GM18909 (cell line): ENCODE results near the gene TEX28.

Experiments used
- ATAC-seq: cut with Tn5 transposase; IDR thresholded peaks from one replicate; pipeline ENCODE4 v1.9.1; 2021; ENCODE audit warnings: mild to moderate bottlenecking; ENCODE audit not compliant: unreplicated experiment, poor library complexity

TEX28 gene

GRCh38 chrX:154294791-154295574 lies at the start of gene TEX28:
Gene TEX28, minus strand, starts transcription at chrX:154295124. Its CDS starts 3,007 bp downstream, at chrX:154292117.
- ATAC-seq: no peak

- ATAC-seq: peak; percentile 34
Observed at GRCh38 chrX:154343620-154344019, 48.7 kb upstream of the TEX28 start.

- ATAC-seq: peak; percentile 17
Observed at GRCh38 chrX:154343063-154343462, 48.1 kb upstream of the TEX28 start.

- peak; percentile 75 for ATAC-seq
Observed at GRCh38 chrX:154341399-154342298, 46.7 kb upstream of the TEX28 start.

- no peak for ATAC-seq
Observed at GRCh38 chrX:154334496-154334895, 39.6 kb upstream of the TEX28 start.

GRCh38 chrX:154333837-154334271 lies 38.9 kb upstream of the TEX28 start:
- peak; percentile 68 for ATAC-seq

- ATAC-seq: no peak
Observed at GRCh38 chrX:154333116-154333515, 38.2 kb upstream of the TEX28 start.

- ATAC-seq: no peak
Observed at GRCh38 chrX:154332561-154332960, 37.6 kb upstream of the TEX28 start.

- no peak for ATAC-seq
Observed at GRCh38 chrX:154329294-154329693, 34.4 kb upstream of the TEX28 start.

GRCh38 chrX:154328646-154329045 lies 33.7 kb upstream of the TEX28 start:
- ATAC-seq: no peak

- no peak for ATAC-seq
Observed at GRCh38 chrX:154327038-154327820, 32.3 kb upstream of the TEX28 start.

- ATAC-seq: no peak
Observed at GRCh38 chrX:154325541-154325940, 30.6 kb upstream of the TEX28 start.

- no peak for ATAC-seq
Observed at GRCh38 chrX:154323537-154323936, 28.6 kb upstream of the TEX28 start.

GRCh38 chrX:154322890-154323289 lies 28.0 kb upstream of the TEX28 start:
- no peak for ATAC-seq

- no peak for ATAC-seq
Observed at GRCh38 chrX:154321594-154321993, 26.7 kb upstream of the TEX28 start.

GRCh38 chrX:154321152-154321551 lies 26.2 kb upstream of the TEX28 start:
- no peak for ATAC-seq

GRCh38 chrX:154320406-154320805 lies 25.5 kb upstream of the TEX28 start:
- no peak for ATAC-seq

GRCh38 chrX:154317391-154317995 lies 22.6 kb upstream of the TEX28 start:
- no peak for ATAC-seq

- no peak for ATAC-seq
Observed at GRCh38 chrX:154315416-154315815, 20.5 kb upstream of the TEX28 start.

GRCh38 chrX:154313147-154313546 lies 18.2 kb upstream of the TEX28 start:
- no peak for ATAC-seq
